Ascending aorta (tissue), 2 donors: ENCODE data around the gene WDR37. TPM values are rescaled to one million over a fixed set of nuclear protein-coding genes. Genes with fewer than 3 reads are reported as not detected.

Experiments used
- DNase-seq, 2 donors: peaks; one replicate each; pipeline ENCODE4 v3.0.0-alpha.2; 2019; ENCODE audit warnings: low spot score in 2 of 2
- H3K27ac ChIP-seq, 2 donors: fragments of 200-600 bp; sonication (generic); one replicate each; pipeline ENCODE4 v1.5.1; 2016 to 2017; ENCODE audit warnings: mild to moderate bottlenecking in 1 of 2
- H3K27me3 ChIP-seq: fragments of 200-600 bp; sonication (generic); one replicate; pipeline ENCODE4 v1.5.1; 2017
- H3K36me3 ChIP-seq, 2 donors: fragments of 200-600 bp; sonication (generic); one replicate each; pipeline ENCODE4 v1.5.1; 2016
- H3K4me1 ChIP-seq, 2 donors: fragments of 200-600 bp; sonication (generic); one replicate each; pipeline ENCODE4 v1.5.1; 2016 to 2017; ENCODE audit warnings: mild to moderate bottlenecking in 1 of 2
- H3K4me3 ChIP-seq, 2 donors: fragments of 200-600 bp; sonication (generic); one replicate each; pipeline ENCODE4 v1.5.1; 2016 to 2017; ENCODE audit warnings: mild to moderate bottlenecking in 1 of 2
- H3K9me3 ChIP-seq, 2 donors: fragments of 200-600 bp; sonication (generic); one replicate each; pipeline ENCODE4 v1.5.1; 2016
- CTCF ChIP-seq, 3 experiments: fragments of 200-600 bp in 2 of 3; fragments of 450-650 bp in 1 of 3; sonication (generic) in 2 of 3; IDR thresholded peaks; one replicate each; pipeline ENCODE4 v1.5.1; 2016 to 2019; ENCODE audit warnings: antibody characterized with exemption in 3 of 3, mild to moderate bottlenecking in 1 of 3, moderate library complexity in 1 of 3
- intact Hi-C: fragments of 100-400 bp; cut with DNase I; formaldehyde crosslinking; loops from one replicate; pipeline ENCODE4 v1.15.1; 2023
- total RNA-seq: library from RNA; depleted of rRNA; stranded (reverse); fragments of >200 nt; gene quantifications from one replicate; pipeline ENCODE4 v1.1.0, GENCODE V29; 2016

WDR37 gene
- total RNA-seq, 1 donor from 2014 or later = 4.4 TPM

GRCh38 chr10:1141261-1141660 is 85.1 kb downstream of the WDR37 start:
- intact Hi-C loops = no loop called here
- H3K27me3 ChIP-seq = no peaks in the 10 kb centered on the region
- no peak for TF ChIP-seq CTCF (IDR thresholded peaks at IDR 0.05)
- H3K9me3 ChIP-seq = peaks cover 0 to 2% of the 10 kb centered on the region in 2 donors
- no peak overlapping the region for H3K4me3 ChIP-seq
- no peak for DNase-seq
- H3K27ac ChIP-seq = no peak overlapping the region
- no peaks in the 10 kb centered on the region for H3K4me1 ChIP-seq
- H3K36me3 ChIP-seq = no peaks in the 10 kb centered on the region

- DNase-seq = no peak
- intact Hi-C loops = no loop called here
- Histone ChIP-seq H3K4me1 (no peaks in the 10 kb centered on the region), H3K27ac (no peak overlapping the region), H3K27me3 (no peaks in the 10 kb centered on the region), H3K36me3 (no peaks in the 10 kb centered on the region), H3K4me3 (no peak overlapping the region), H3K9me3 (peaks cover 0 to 6% of the 10 kb centered on the region in 2 donors)
- TF ChIP-seq CTCF (IDR thresholded peaks at IDR 0.05) = no peak
Measured at GRCh38 chr10:1141701-1142100, 85.5 kb downstream of the WDR37 start.

GRCh38 chr10:1142596-1142995 is 86.4 kb downstream of the WDR37 start:
- Histone ChIP-seq H3K4me1 (no peaks in the 10 kb centered on the region), H3K27me3 (no peaks in the 10 kb centered on the region), H3K36me3 (no peaks in the 10 kb centered on the region), H3K27ac (no peak overlapping the region), H3K9me3 (peaks cover 0 to 8% of the 10 kb centered on the region in 2 donors), H3K4me3 (no peak overlapping the region)
- intact Hi-C loops = no loop called here
- DNase-seq = no peak
- TF ChIP-seq CTCF (IDR thresholded peaks at IDR 0.05) = no peak

- no peaks in the 10 kb centered on the region for H3K36me3 ChIP-seq
Measured at GRCh38 chr10:1147810-1148209, 91.6 kb downstream of the WDR37 start.

GRCh38 chr10:1148855-1149605 is 92.8 kb downstream of the WDR37 start:
- intact Hi-C loops = no loop called here
- Histone ChIP-seq H3K4me3 (no peak overlapping the region), H3K27ac (no peak overlapping the region), H3K27me3 (no peaks in the 10 kb centered on the region), H3K9me3 (peaks cover 0 to 8% of the 10 kb centered on the region in 2 donors), H3K4me1 (no peaks in the 10 kb centered on the region), H3K36me3 (no peaks in the 10 kb centered on the region)
- TF ChIP-seq CTCF (IDR thresholded peaks at IDR 0.05) = no peak
- DNase-seq = no peak

More at GRCh38 chr10:1147810-1148209, 91.6 kb downstream of the WDR37 start:
- H3K27me3 ChIP-seq = no peaks in the 10 kb centered on the region
- DNase-seq = no peak
- no peaks in the 10 kb centered on the region for H3K4me1 ChIP-seq
- peaks cover 0 to 8% of the 10 kb centered on the region in 2 donors for H3K9me3 ChIP-seq
- no peak overlapping the region for H3K4me3 ChIP-seq
- no peak overlapping the region for H3K27ac ChIP-seq
- no peak for TF ChIP-seq CTCF (IDR thresholded peaks at IDR 0.05)
- intact Hi-C loops = no loop called here
